Neural progenitor cell (in vitro differentiated cells): ENCODE data around the gene ZNF599.

ENCODE experiments used
- CTCF ChIP-seq: fragments of 200-600 bp; sonication (generic); IDR thresholded peaks from 2 replicates; pipeline ENCODE4 v1.5.1; 2017; ENCODE audit warnings: antibody characterized with exemption, mild to moderate bottlenecking
- EZH2 ChIP-seq: fragments of 200-600 bp; sonication (generic); IDR thresholded peaks from 2 replicates; pipeline ENCODE4 v1.6.1; 2017; ENCODE audit warnings: antibody characterized with exemption, mild to moderate bottlenecking, moderate library complexity

- TF ChIP-seq CTCF (no peak), EZH2 (no peak)
Observed at GRCh38 chr19:34794066-34794960, 21.3 kb upstream of the ZNF599 start.
